ENCODE measurements around the gene MAPT. TPM values are rescaled to one million over a fixed set of nuclear protein-coding genes. Genes with fewer than 3 reads are reported as not detected.

Gene MAPT
- total RNA-seq, 1 experiment from 2014 or later, result 0.06 TPM

- no peak for DNase-seq (ENCODE audit: low read depth)
Measured at GRCh38 chr17:45973099-45973780, 78.9 kb downstream of the MAPT start.

GRCh38 chr17:45973946-45974859, 79.8 kb downstream of the MAPT start:
- DNase-seq (ENCODE audit: low read depth), result no peak

- DNase-seq (ENCODE audit: low read depth), result no peak
Measured at GRCh38 chr17:45974916-45975630, 80.7 kb downstream of the MAPT start.

- no peak for DNase-seq (ENCODE audit: low read depth)
Measured at GRCh38 chr17:45975640-45976295, 81.4 kb downstream of the MAPT start.

GRCh38 chr17:45976391-45976754, 82.0 kb downstream of the MAPT start:
- DNase-seq (ENCODE audit: low read depth), result no peak

- DNase-seq (ENCODE audit: low read depth), result peak; percentile 41
Measured at GRCh38 chr17:45976755-45977505, 82.6 kb downstream of the MAPT start.

GRCh38 chr17:45977506-45977824, 83.1 kb downstream of the MAPT start:
- DNase-seq (ENCODE audit: low read depth), result no peak

- DNase-seq (ENCODE audit: low read depth), result no peak
Measured at GRCh38 chr17:45977976-45978626, 83.7 kb downstream of the MAPT start.

- DNase-seq (ENCODE audit: low read depth), result no peak
Measured at GRCh38 chr17:45979137-45979536, 84.8 kb downstream of the MAPT start.

GRCh38 chr17:45980855-45981254, 86.5 kb downstream of the MAPT start:
- DNase-seq (ENCODE audit: low read depth), result no peak

GRCh38 chr17:45981306-45981705, 87.0 kb downstream of the MAPT start:
- DNase-seq (ENCODE audit: low read depth), result no peak

GRCh38 chr17:45982791-45983613, 88.6 kb downstream of the MAPT start:
- DNase-seq (ENCODE audit: low read depth), result no peak

- DNase-seq (ENCODE audit: low read depth), result no peak
Measured at GRCh38 chr17:45983614-45984310, 89.4 kb downstream of the MAPT start.

- DNase-seq (ENCODE audit: low read depth), result no peak
Measured at GRCh38 chr17:45984368-45984767, 90.0 kb downstream of the MAPT start.

GRCh38 chr17:45985447-45985846, 91.1 kb downstream of the MAPT start:
- DNase-seq (ENCODE audit: low read depth), result no peak

GRCh38 chr17:45986056-45986455, 91.7 kb downstream of the MAPT start:
- no peak for DNase-seq (ENCODE audit: low read depth)

- DNase-seq (ENCODE audit: low read depth), result no peak
Measured at GRCh38 chr17:45987706-45988105, 93.4 kb downstream of the MAPT start.

- DNase-seq (ENCODE audit: low read depth), result no peak
Measured at GRCh38 chr17:45989759-45990158, 95.4 kb downstream of the MAPT start.

GRCh38 chr17:45990886-45991285, 96.5 kb downstream of the MAPT start:
- DNase-seq (ENCODE audit: low read depth), result no peak

Data from Daoy (cell line).